Gastrocnemius medialis (tissue), 4 donors: ENCODE measurements around the gene TMEM222.

Source experiments
- CTCF ChIP-seq, 5 experiments: fragments of 450-650 bp in 3 of 5; fragments of 200-600 bp in 2 of 5; sonication (generic) in 2 of 5; IDR thresholded peaks in 4 of 5; conservative IDR thresholded peaks in 1 of 5; 1 replicate in 4 of 5; 2 replicates in 1 of 5; pipeline ENCODE4 v1.5.1; 2016 to 2019; ENCODE audit warnings: antibody characterized with exemption in 5 of 5, mild to moderate bottlenecking in 3 of 5, moderate library complexity in 3 of 5
- POLR2A ChIP-seq, 2 donors: fragments of 450-650 bp; IDR thresholded peaks; one replicate each; pipeline ENCODE4 v1.6.1; 2017; ENCODE audit warnings: antibody characterized with exemption in 2 of 2, mild to moderate bottlenecking in 2 of 2, moderate library complexity in 2 of 2

- TF ChIP-seq CTCF (IDR thresholded peaks at IDR 0.05 in 4 of 5, conservative IDR thresholded peaks at IDR 0.05 in 1 of 5): no peak
- no peak for TF ChIP-seq POLR2A (IDR thresholded peaks at IDR 0.05)
Measured at GRCh38 chr1:27338751-27339150, 16.8 kb downstream of the TMEM222 start.
